ENCODE measurements around the gene FAM171A1. TPM values are rescaled to one million over a fixed set of nuclear protein-coding genes. Genes with fewer than 3 reads are reported as not detected.

The FAM171A1 gene
- total and polyA plus RNA-seq, 2 of the 13 experiments (the other 11 are each of a cell fraction or from before 2014, with no cell fraction given) = 21.5 to 34.7 TPM

DNA sequence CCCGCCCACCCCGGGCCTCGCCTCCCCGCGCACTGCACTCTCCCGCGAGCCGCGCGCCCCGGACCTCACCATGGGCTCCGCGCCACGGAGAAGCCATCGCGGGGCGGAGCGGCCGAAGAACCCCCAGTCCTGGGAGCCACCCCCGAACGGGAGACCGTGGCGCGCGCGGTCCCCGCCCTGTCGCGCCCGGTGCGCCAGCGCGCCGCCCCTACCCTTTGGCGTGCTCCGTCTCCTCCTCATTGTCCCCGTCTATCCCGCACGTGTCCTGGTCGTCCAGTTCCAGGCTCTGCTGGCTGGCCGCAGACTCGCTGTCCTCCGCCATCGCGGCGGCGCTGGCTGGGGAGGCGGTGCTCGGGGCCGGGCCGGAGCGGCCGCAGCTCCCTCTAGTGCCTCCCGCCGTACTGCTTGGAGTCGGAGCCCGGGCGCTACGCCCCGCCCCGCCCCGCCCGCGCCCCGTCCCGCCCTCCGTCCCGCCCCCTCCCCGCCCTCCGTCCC lies 202.8 kb downstream of the FAM171A1 start, which contains the start of gene NMT2 (continued):
- TF ChIP-seq, protein P1, sequence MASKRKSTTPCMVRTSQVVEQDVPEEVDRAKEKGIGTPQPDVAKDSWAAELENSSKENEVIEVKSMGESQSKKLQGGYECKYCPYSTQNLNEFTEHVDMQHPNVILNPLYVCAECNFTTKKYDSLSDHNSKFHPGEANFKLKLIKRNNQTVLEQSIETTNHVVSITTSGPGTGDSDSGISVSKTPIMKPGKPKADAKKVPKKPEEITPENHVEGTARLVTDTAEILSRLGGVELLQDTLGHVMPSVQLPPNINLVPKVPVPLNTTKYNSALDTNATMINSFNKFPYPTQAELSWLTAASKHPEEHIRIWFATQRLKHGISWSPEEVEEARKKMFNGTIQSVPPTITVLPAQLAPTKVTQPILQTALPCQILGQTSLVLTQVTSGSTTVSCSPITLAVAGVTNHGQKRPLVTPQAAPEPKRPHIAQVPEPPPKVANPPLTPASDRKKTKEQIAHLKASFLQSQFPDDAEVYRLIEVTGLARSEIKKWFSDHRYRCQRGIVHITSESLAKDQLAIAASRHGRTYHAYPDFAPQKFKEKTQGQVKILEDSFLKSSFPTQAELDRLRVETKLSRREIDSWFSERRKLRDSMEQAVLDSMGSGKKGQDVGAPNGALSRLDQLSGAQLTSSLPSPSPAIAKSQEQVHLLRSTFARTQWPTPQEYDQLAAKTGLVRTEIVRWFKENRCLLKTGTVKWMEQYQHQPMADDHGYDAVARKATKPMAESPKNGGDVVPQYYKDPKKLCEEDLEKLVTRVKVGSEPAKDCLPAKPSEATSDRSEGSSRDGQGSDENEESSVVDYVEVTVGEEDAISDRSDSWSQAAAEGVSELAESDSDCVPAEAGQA (IDR thresholded peaks at IDR 0.05; ENCODE audit: low read depth) = no peak
- TF ChIP-seq, protein P1 (CRISPR knock-in tag; IDR thresholded peaks at IDR 0.05; ENCODE audit: borderline replicate concordance) = peak; percentile 72; the same call in 1 of the 2 replicates
- no peak for TF ChIP-seq MTF1 (CRISPR knock-in tag; IDR thresholded peaks at IDR 0.05)
- TF ChIP-seq PCBP2 (optimal IDR thresholded peaks at IDR 0.05; ENCODE audit: low read depth, low read length, poor library complexity, severe bottlenecking) = no peak
- TF ChIP-seq CAMTA2 (CRISPR knock-in tag; IDR thresholded peaks at IDR 0.05; ENCODE audit: borderline replicate concordance) = no peak; the same call in 1 of the 2 replicates
- TF ChIP-seq GTF3A (CRISPR knock-in tag; conservative IDR thresholded peaks at IDR 0.05) = no peak
- TF ChIP-seq, protein P2, sequence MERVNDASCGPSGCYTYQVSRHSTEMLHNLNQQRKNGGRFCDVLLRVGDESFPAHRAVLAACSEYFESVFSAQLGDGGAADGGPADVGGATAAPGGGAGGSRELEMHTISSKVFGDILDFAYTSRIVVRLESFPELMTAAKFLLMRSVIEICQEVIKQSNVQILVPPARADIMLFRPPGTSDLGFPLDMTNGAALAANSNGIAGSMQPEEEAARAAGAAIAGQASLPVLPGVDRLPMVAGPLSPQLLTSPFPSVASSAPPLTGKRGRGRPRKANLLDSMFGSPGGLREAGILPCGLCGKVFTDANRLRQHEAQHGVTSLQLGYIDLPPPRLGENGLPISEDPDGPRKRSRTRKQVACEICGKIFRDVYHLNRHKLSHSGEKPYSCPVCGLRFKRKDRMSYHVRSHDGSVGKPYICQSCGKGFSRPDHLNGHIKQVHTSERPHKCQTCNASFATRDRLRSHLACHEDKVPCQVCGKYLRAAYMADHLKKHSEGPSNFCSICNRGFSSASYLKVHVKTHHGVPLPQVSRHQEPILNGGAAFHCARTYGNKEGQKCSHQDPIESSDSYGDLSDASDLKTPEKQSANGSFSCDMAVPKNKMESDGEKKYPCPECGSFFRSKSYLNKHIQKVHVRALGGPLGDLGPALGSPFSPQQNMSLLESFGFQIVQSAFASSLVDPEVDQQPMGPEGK (CRISPR knock-in tag; IDR thresholded peaks at IDR 0.05) = peak; percentile 14; the same call in 1 of the 2 replicates
- TF ChIP-seq MLXIP (CRISPR knock-in tag; IDR thresholded peaks at IDR 0.05; ENCODE audit: borderline replicate concordance) = no peak
- TF ChIP-seq, protein P3, sequence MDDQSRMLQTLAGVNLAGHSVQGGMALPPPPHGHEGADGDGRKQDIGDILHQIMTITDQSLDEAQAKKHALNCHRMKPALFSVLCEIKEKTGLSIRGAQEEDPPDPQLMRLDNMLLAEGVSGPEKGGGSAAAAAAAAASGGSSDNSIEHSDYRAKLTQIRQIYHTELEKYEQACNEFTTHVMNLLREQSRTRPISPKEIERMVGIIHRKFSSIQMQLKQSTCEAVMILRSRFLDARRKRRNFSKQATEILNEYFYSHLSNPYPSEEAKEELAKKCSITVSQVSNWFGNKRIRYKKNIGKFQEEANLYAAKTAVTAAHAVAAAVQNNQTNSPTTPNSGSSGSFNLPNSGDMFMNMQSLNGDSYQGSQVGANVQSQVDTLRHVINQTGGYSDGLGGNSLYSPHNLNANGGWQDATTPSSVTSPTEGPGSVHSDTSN (CRISPR knock-in tag; IDR thresholded peaks at IDR 0.05; ENCODE audit: borderline replicate concordance) = no peak
- TF ChIP-seq MED1 (CRISPR knock-in tag; IDR thresholded peaks at IDR 0.05) = peak; percentile 36; the same call in 1 of the 2 replicates
- no peak for TF ChIP-seq HDAC1 (CRISPR knock-in tag; IDR thresholded peaks at IDR 0.05)
- TF ChIP-seq ZNF12 (CRISPR knock-in tag; IDR thresholded peaks at IDR 0.05) = no peak
- TF ChIP-seq MAF1 (CRISPR knock-in tag; IDR thresholded peaks at IDR 0.05; ENCODE audit: borderline replicate concordance) = peak; percentile 77; the same call in 1 of the 2 replicates
- 0 out of 2 replicates have a peak, but pooled peaks have one; percentile 19 for TF ChIP-seq TFDP2 (CRISPR knock-in tag; IDR thresholded peaks at IDR 0.05)
- peak; percentile 40; the same call in 1 of the 2 replicates for TF ChIP-seq TOPORS (CRISPR knock-in tag; IDR thresholded peaks at IDR 0.05)
- TF ChIP-seq EEA1 (CRISPR knock-in tag; IDR thresholded peaks at IDR 0.05; ENCODE audit: borderline replicate concordance) = no peak
